SK-MEL-5 (cell line): ENCODE measurements around the gene SOWAHD. TPM values are rescaled to one million over a fixed set of nuclear protein-coding genes. Genes with fewer than 3 reads are reported as not detected.
"Not testable (repeated sequence)": the region's sequence is repeated elsewhere in the genome, so short reads cannot be mapped to it uniquely, and the experiment has no call there.

Experiments used
- DNase-seq: peaks from one replicate; pipeline ENCODE4 v3.0.0-alpha.2; 2016; ENCODE audit warnings: low read depth, low spot score
- in situ Hi-C: cut with HindIII; loops from 2 replicates; pipeline ENCODE4 v1.10.0; 2016; ENCODE audit warnings: low sequenced_read_pairs, high pct_unique_total_duplicates, low pct_unique_long_range_greater_than_20kb
- total RNA-seq: library from RNA; depleted of rRNA; stranded (reverse); fragments of >200 nt; shearing (Covaris generic); gene quantifications from 2 replicates; pipeline ENCODE4 v1.2.3, GENCODE V29; 2014

The SOWAHD gene
- total RNA-seq, 1 experiment from 2014 or later: not detected

GRCh38 chrX:119755981-119756533 is 2.3 kb upstream of the SOWAHD start:
- in situ Hi-C loops: no loop called here
- DNase-seq: no peak

- in situ Hi-C loops: no loop called here
- DNase-seq: no peak
Measured at GRCh38 chrX:119756926-119757635, 1.3 kb upstream of the SOWAHD start.

- no peak for DNase-seq
- in situ Hi-C loops: no loop called here
Measured at GRCh38 chrX:119757646-119757978, 776 bp upstream of the SOWAHD start.

GRCh38 chrX:119758731-119759247 is 401 bp downstream of the SOWAHD start:
- in situ Hi-C loops: no loop called here
- DNase-seq: no peak

GRCh38 chrX:119759248-119759766 is 919 bp downstream of the SOWAHD start:
- in situ Hi-C loops: no loop called here
- no peak for DNase-seq

DNA sequence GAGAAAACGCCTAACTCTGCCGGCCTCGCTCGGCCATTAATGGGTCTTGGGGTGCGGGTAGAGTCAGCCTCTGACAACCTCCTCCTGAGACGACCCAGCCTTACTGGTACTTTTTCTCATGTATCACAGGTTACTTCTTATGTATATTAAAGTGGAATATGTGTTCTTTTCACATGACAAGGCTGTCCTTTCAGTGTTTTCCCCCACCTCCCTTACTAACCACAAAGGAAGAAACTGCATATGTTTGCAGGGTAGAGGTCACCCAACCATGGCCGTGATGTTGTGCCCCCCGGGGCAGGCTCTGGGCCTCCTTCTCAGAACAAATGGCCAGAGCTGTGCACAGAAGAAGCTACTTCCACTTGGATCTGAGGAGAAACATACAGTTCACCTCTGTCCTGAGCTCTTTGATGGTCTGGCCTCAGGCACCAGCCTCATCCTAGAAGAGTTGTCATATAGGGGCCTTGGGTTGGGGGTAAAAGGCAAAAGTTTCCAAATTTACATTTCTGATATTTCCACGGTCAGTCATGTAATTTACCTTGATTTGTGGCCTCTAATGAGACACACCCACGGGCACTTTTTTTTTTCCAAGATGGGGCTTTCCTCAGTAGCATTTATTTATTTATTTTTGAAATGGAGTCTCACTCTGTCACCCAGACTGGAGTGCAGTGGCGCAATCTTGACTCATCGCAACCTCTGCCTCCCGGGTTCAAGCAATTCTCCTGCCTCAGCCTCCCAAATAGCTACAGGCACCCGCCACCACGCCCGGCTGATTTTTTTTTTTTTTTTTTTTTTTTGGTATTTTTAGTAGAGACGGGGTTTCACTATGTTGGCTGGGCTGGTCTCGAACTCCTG is 1.9 kb downstream of the SOWAHD start:
- in situ Hi-C loops: no loop called here
- no peak for DNase-seq

- in situ Hi-C loops: no loop called here
- DNase-seq: no peak
Measured at GRCh38 chrX:119762718-119763117, 4.3 kb downstream of the SOWAHD start.

DNA sequence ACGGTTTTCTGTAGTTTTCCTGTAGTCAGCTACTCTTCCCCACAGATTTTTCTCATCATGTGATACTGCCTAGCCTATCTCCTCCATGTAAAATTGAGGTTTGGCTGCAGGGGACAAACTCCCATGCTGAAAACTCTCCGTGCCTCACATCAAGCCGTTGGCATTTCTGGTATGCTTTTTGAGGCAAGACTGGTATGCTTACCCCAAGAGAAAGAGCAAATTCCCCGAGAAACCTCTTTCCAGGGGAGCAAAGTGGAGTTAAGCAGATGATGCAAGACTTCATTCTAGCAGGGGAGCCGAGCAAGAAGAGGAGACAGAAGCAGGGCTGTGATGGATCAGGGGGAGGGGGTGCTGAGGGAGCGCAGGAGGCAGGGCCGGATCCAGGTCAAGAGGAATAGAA is 4.8 kb downstream of the SOWAHD start:
- no peak for DNase-seq
- in situ Hi-C loops: no loop called here

DNA sequence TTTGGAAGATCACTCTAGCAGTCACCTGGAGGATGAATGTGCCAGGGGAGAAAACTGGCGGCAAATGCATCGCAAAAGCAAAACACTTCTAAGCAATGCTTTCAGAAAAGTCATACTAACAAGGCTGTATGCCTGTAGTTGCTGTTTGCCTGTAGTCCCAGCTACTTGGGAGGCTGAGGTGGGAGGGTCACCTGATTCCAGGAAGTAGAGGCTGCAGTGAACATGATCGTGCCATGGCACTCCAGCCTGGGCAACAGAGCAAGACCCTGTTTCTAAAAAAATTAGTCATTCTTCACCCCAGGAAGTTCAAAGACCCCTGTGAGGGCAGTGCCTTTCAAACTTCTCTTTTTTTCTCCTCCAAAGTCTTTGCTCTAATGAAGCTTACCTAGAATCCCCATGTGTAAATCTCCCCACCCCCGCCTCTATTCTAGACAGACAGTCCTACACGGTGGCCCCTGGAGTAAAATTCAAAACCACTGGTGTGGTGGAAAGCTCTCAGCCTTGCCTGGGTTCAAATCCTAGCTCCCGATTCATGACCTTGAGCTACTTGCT is 5.5 kb downstream of the SOWAHD start:
- DNase-seq: no peak
- in situ Hi-C loops: no loop called here

DNA sequence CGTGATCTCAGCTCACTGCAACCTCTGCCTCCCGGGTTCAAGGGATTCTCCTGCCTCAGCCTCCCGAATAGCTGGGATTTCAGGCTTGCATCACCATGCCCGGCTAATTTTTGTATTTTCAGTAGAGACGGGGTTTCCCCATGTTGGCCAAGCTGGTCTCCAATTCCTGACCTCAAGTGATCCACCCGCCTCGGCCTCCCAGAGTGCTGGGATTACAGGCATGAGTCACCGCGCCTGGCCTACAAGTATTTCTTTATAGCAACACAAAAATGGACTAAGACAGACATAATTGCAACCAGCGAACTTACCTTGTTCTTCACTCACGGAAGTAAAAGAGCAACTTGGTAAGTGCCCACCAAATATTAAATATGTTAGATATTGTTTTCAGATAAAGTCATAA is 10.0 kb downstream of the SOWAHD start:
- in situ Hi-C loops, DNase-seq: not testable (repeated sequence)

DNA sequence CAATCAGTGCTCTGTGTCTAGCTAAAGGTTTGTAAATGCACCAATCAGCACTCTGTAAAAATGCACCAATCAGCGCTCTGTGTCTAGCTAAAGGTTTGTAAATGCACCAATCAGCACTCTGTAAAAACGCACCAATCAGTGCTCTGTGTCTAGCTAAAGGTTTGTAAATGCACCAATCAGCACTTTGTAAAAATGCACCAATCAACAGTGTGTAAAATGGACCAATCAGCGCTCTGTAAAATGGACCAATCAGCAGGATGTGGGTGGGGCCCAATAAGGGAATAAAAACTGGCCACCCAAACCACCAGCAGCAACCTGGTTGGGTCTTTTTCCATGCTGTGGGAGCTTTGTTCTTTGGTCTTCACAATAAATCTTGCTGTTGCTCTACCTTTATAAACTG is 11.0 kb downstream of the SOWAHD start:
- in situ Hi-C loops, DNase-seq: not testable (repeated sequence)

GRCh38 chrX:119775517-119776238 is 17.3 kb downstream of the SOWAHD start:
- in situ Hi-C loops: no loop called here
- no peak for DNase-seq

DNA sequence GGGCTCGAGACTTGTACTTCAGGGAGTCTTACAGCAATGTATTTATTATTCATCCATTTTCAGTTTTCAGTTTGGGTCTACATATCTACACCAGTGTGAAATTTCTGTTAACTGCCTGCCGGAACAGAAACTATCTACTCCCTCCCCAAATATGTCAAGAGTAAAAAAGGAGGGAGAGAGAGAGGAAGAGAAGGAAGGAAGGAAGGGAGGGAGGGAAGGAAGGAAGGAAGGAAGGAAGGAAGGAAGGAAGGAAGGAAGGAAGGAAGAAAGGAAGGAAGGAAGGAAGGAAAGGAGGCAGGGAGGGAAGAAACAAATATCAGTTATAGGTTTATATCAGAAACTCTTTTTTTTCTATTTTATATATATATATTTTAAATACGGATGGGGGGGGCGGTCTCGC is 20.4 kb downstream of the SOWAHD start:
- in situ Hi-C loops: no loop called here

DNA sequence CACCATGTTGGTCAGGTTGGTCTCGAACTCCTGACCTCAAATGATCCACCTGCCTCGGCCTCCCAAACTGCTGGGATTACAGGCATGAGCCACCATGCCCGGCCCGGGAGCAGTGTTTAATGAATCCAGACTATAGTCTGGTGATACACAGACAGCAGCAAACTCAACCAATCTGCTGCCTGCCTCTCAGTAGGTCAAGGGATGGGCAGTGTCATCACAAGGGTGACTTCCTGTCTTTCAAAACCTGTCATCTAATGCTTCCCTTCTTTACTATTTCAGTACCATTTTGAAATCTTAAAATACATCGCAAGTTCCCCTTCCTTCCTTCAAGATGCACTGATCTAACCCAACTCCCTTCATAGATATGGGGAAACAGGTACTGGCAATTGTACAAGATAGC is 24.6 kb downstream of the SOWAHD start:
- in situ Hi-C loops: no loop called here
- DNase-seq: no peak

More for the DNA sequence above, 20.4 kb downstream of the SOWAHD start:
- DNase-seq: no peak

DNA sequence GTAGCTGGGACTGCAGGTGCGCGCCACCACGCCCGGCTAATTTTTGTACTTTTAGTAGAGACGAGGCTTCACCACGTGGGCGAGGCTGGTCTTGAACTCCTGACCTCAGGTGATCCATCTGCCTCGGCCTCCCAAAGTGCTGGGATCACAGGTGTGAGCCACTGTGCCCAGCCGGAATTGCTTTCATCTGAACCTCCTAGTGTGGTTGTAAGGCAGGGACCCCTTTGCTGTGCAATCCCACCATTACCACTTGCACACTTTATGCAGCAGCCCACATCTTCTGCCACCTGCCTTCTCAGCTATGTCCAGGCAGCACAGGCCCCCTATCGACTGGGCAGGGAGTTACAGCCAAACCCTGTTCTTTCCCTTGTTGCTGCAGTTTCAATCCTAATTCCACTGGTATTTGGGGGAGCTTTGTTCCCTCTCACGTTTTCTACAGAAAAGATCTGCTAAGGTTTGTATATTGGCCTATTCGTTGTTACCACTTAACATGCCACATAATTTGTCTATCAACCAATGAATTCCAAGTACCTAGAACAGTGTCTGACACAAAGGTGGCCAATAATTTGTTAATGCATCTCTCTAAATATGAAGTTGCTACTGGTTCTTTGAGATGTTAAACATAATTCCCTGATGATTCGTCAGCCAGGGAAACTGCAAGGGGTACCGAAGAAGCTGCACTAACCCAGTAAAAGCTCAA is 26.5 kb downstream of the SOWAHD start:
- DNase-seq: peak; percentile 54
- in situ Hi-C loops: no loop called here

GRCh38 chrX:119790977-119791436 is 32.6 kb downstream of the SOWAHD start:
- in situ Hi-C loops: no loop called here
- peak; percentile 35 for DNase-seq
